GM12865 (cell line): ENCODE measurements around the gene FRMD8.

Experiments
- DNase-seq: peaks from one replicate; pipeline ENCODE4 v3.0.0; 2010; ENCODE audit warnings: low read depth
- H3K4me3 ChIP-seq: 2 replicates; pipeline ENCODE4 v1.5.1; 2011; ENCODE audit warnings: mild to moderate bottlenecking, low read depth, low read length, control low read depth
- CTCF ChIP-seq: IDR thresholded peaks from 2 replicates; pipeline ENCODE4 v1.5.1; 2011; ENCODE audit warnings: low read length, control low read depth, low read depth, inconsistent platforms; ENCODE audit not compliant: insufficient read depth; ENCODE audit errors: missing control alignments

The FRMD8 gene

DNA sequence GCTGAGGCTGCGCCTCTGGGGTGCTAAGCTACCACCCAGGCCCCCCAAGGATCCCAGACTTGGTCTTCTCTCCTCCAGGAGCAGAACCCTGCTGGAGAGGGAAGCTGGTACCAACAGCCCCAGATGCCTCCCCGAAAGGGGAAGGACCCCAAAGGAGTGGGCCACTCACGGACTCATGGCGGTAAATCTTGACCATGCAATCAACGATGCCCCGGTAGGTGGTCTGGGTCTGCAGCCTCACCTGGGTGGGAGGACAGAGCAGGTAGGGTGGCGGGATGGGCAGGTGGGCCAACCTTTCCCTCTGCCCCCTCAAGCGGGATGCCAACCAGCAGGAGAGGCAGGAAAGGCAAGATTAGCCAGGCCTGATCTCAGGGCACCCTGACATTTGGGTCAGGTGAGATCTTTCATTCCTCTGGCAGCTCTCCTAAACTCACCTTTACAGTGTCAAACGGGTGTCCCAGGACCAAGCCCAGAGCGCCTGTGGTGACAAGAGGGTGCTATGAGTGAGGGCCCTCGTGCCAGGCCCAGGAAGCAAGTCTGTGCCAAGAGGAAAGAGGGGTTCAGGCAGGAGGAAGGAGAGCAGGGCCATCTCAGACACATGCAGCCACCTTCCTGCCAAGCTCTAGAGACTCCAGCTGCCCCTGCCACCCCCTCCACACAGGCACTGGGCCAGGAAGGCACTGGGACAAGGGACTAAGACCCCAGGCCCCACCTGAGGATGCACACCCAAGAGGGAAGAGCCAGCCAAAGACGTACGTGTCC is 6.6 kb upstream of the FRMD8 start:
- no peak for DNase-seq
- no peak overlapping the region for H3K4me3 ChIP-seq

GRCh38 chr11:65380460-65381119 is 5.8 kb upstream of the FRMD8 start:
- no peak for DNase-seq
- no peak for TF ChIP-seq CTCF
- peak overlapping the region; percentile 86; the same call in 1 of the 2 replicates for H3K4me3 ChIP-seq

More for the DNA sequence above, 6.6 kb upstream of the FRMD8 start:
- TF ChIP-seq CTCF = no peak

- DNase-seq = peak; percentile 81
- H3K4me3 ChIP-seq = peak overlapping the region; percentile 86
Observed at GRCh38 chr11:65381716-65382032, 4.8 kb upstream of the FRMD8 start.

DNA sequence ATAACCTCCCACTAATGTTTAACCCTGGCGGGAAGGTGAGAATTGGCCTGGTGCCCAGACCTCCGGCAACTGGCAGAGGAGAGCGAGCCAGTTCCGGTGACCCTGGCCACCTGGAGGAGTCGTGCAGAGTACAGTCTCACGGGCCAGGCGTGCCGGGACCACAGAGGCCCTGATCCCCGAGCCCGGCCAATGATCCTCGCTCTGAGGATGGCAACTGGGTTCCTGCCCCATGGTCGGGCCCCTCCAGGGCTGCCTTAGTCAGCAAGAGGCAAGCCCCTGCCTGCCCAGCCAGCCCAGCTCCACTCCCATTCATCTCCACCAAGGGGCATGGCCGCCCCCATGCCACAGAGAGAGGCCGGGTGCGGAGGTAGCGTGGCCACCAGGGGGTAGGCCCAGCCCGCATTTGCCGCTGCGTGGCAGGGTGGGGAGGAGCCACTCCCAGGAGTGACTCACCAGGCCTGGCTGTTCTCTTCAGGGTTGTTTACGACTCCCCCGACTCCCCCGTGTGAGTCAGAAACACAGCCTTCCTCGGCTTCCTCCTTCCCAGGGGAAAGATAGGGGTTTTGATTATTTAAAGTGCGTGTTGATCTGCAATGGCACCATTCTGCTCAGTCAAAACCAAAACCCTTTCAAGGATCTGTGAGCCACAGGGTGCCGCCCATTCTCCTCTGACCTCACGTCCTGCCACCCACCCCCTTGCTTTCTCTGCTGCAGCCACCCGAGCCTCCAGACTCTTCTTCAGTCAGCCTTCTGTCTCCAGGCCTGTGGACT is 4.2 kb upstream of the FRMD8 start, which contains the start of gene SLC25A45:
TSS of gene SLC25A45 (minus strand) at position 614 of the 771 bp plus-strand sequence. CDS start 695 bp downstream, outside the sequence.
- DNase-seq = peak; percentile 91
- peak; percentile 79 for TF ChIP-seq CTCF
- peak within 1 kb of the TSS; percentile 86 for H3K4me3 ChIP-seq

More at GRCh38 chr11:65381716-65382032, 4.8 kb upstream of the FRMD8 start:
- no peak for TF ChIP-seq CTCF

DNA sequence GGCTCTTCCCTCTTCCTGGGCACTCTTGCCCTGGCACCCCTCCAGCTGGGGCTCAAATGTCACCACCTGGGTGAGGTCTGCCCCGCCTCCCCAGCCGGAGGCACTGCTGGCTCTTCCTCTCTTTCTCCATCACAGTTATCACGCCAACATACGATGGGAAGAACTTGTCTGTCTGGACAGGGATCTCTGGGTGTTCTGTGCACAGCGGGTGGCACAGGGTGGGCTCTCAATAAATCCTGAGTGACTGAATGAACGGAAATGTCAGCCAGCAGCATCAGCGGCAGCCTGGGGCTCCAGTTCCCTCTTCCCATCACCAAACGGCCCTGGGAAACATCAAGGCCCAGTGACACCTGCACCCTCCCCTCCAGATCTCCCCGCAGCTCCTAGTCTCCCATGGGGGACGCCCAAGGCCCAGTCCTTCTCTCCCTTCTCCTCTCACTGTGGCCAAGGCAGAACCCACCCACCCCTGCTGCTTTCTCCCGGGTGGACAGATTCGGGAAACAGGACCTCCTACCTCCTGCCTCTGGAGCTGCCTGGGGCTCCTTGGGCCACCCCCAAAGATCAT is 3.6 kb upstream of the FRMD8 start:
- no peak for DNase-seq
- H3K4me3 ChIP-seq = peak overlapping the region; percentile 86
- no peak for TF ChIP-seq CTCF

DNA sequence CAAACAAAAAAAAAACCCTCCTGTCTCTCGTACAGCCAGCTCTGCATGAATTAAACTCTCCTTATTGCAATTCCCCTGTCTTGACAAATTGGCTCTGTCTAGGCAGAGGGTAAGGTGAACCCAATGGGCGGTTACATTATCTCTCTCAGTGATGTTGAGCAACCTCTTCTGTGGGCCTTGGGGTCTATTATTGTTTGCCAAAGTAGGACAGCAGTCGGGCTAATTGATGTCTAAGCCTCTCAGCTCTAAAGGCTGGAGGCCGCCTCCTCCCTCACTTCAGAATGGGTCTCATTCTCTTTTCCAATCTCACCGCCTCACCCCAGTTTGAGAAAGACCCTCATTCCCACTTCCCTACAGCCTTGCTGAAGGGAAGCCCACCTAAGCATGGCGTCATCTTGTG is 2.7 kb upstream of the FRMD8 start:
- DNase-seq = no peak
- no peak overlapping the region for H3K4me3 ChIP-seq
- no peak for TF ChIP-seq CTCF
